IMR-90 (cell line): Measurements from ENCODE around the gene RAD51B. TPM values are rescaled to one million over a fixed set of nuclear protein-coding genes. Genes with fewer than 3 reads are reported as not detected.
A peak's percentile ranks its signal among the peaks of the same experiment; 100 is the strongest.

Source experiments
- ATAC-seq: fragments of 200-7000 bp; cut with Tn5 transposase; 2 replicates; pipeline ENCODE4 v1.9.1; 2020; ENCODE audit warnings: low read depth, mild to moderate bottlenecking, moderate library complexity
- BruUV-seq: library from RNA; stranded (reverse); fragments of 400-500 nt; replicated peaks from 2 replicates; lab custom pipeline; 2021; lab: Mats Ljungman, UMichigan
- CTCF ChIA-PET: fragments of 300-600 bp; formaldehyde crosslinking; extraction: SDS; loops from one replicate; lab custom pipeline; 2021; ENCODE audit warnings: antibody characterized with exemption; lab: Yijun Ruan, JAX
- POLR2A ChIA-PET: fragments of 300-600 bp; sonication (Branson Sonifier 250); formaldehyde crosslinking; loops from one replicate; lab custom pipeline; 2022; ENCODE audit warnings: antibody characterized with exemption; ENCODE audit not compliant: unreplicated experiment; lab: Charles Lee
- DNase-seq: peaks from one replicate; pipeline ENCODE4 v3.0.0; 2013
- H2AFZ ChIP-seq: replicated peaks from 2 replicates; pipeline ENCODE3; 2013; ENCODE audit warnings: low read length, mild to moderate bottlenecking; ENCODE audit not compliant: poor library complexity
- H2AK5ac ChIP-seq: 2 replicates; pipeline ENCODE4 v1.6.1; 2013; ENCODE audit warnings: low read depth, low read length, inconsistent platforms
- H2AK9ac ChIP-seq: replicated peaks from 2 replicates; pipeline ENCODE3; 2013; ENCODE audit warnings: mild to moderate bottlenecking, low read depth, low read length, moderate library complexity; ENCODE audit not compliant: poor library complexity
- H2BK120ac ChIP-seq: 2 replicates; pipeline ENCODE4 v1.6.1; 2013; ENCODE audit warnings: low read depth, low read length, inconsistent platforms
- H2BK15ac ChIP-seq: 3 replicates; pipeline ENCODE4 v1.6.1; 2013; ENCODE audit warnings: low read depth, low read length, inconsistent platforms
- H2BK20ac ChIP-seq: 2 replicates; pipeline ENCODE4 v1.6.1; 2013; ENCODE audit warnings: low read depth, mild to moderate bottlenecking, inconsistent platforms, low read length, moderate library complexity
- H2BK5ac ChIP-seq: 2 replicates; pipeline ENCODE4 v1.6.1; 2013; ENCODE audit warnings: mild to moderate bottlenecking, low read depth, low read length, inconsistent platforms; ENCODE audit not compliant: poor library complexity, severe bottlenecking
- H3K14ac ChIP-seq: replicated peaks from 2 replicates; pipeline ENCODE4 v1.6.1; 2013; ENCODE audit warnings: low read depth, low read length, inconsistent platforms
- H3K18ac ChIP-seq: 2 replicates; pipeline ENCODE4 v1.6.1; 2013; ENCODE audit warnings: low read depth, low read length, control low read depth
- H3K23ac ChIP-seq: 2 replicates; pipeline ENCODE4 v1.6.1; 2013; ENCODE audit warnings: low read depth, low read length, inconsistent platforms
- H3K27ac ChIP-seq: 2 replicates; pipeline ENCODE4 v1.5.1; 2013; ENCODE audit warnings: mild to moderate bottlenecking, control low read depth, low read length; ENCODE audit not compliant: insufficient read depth
- H3K27me3 ChIP-seq: 2 replicates; pipeline ENCODE4 v1.6.1; 2013; ENCODE audit warnings: low read length; ENCODE audit not compliant: control insufficient read depth, insufficient read depth
- H3K36me3 ChIP-seq: 2 replicates; pipeline ENCODE4 v1.6.1; 2013; ENCODE audit warnings: low read length, mixed read lengths; ENCODE audit not compliant: control insufficient read depth, insufficient read depth
- H3K4ac ChIP-seq: 2 replicates; pipeline ENCODE4 v1.6.1; 2013; ENCODE audit warnings: low read depth, low read length, inconsistent platforms
- H3K4me1 ChIP-seq: 2 replicates; pipeline ENCODE4 v1.6.1; 2013; ENCODE audit warnings: low read length, mixed read lengths; ENCODE audit not compliant: control insufficient read depth, insufficient read depth
- H3K4me2 ChIP-seq: 2 replicates; pipeline ENCODE4 v1.6.1; 2013; ENCODE audit warnings: low read depth, mild to moderate bottlenecking, control low read depth, low read length, moderate library complexity
- H3K4me3 ChIP-seq: 2 replicates; pipeline ENCODE4 v1.5.1; 2013; ENCODE audit warnings: low read depth, mild to moderate bottlenecking, control low read depth, low read length, moderate library complexity; ENCODE audit not compliant: insufficient read depth
- H3K56ac ChIP-seq: 2 replicates; pipeline ENCODE4 v1.6.1; 2013; ENCODE audit warnings: low read length, inconsistent platforms; ENCODE audit not compliant: insufficient read depth; ENCODE audit errors: extremely low read depth
- H3K79me1 ChIP-seq, 2 experiments: 2 replicates each; pipeline ENCODE4 v1.6.1; 2013; ENCODE audit warnings: low read length in 2 of 2, inconsistent platforms in 1 of 2, low read depth in 1 of 2
- H3K9ac ChIP-seq: 2 replicates; pipeline ENCODE4 v1.6.1; 2013; ENCODE audit warnings: low read depth, low read length, control low read depth
- H3K9me1 ChIP-seq: 2 replicates; pipeline ENCODE4 v1.6.1; 2013; ENCODE audit warnings: low read length, inconsistent platforms; ENCODE audit not compliant: insufficient read depth
- H3K9me3 ChIP-seq: 2 replicates; pipeline ENCODE4 v1.6.1; 2013; ENCODE audit warnings: low read length; ENCODE audit not compliant: control insufficient read depth, insufficient read depth
- H4K20me1 ChIP-seq: 2 replicates; pipeline ENCODE4 v1.6.1; 2013; ENCODE audit warnings: low read length, inconsistent platforms; ENCODE audit not compliant: insufficient read depth
- H4K5ac ChIP-seq: 2 replicates; pipeline ENCODE4 v1.6.1; 2013; ENCODE audit warnings: mild to moderate bottlenecking, low read depth, low read length, control low read depth
- H4K8ac ChIP-seq, 2 experiments: 2 replicates each; pipeline ENCODE4 v1.6.1; 2013; ENCODE audit warnings: low read depth in 2 of 2, low read length in 2 of 2, control low read depth in 1 of 2, inconsistent platforms in 1 of 2
- H4K91ac ChIP-seq: 2 replicates; pipeline ENCODE4 v1.6.1; 2013; ENCODE audit warnings: low read depth, low read length, inconsistent platforms; ENCODE audit not compliant: insufficient read depth
- BHLHE40 ChIP-seq: fragments of 150-350 bp; IDR thresholded peaks from 2 replicates; pipeline ENCODE4 v1.6.1; 2016; ENCODE audit warnings: mild to moderate bottlenecking, low read depth, low read length
- CEBPB ChIP-seq: IDR thresholded peaks from 2 replicates; pipeline ENCODE4 v1.6.1; 2012; ENCODE audit warnings: low read depth, low read length, improper control_type of control experiment
- CHD1 ChIP-seq: IDR thresholded peaks from 2 replicates; pipeline ENCODE4 v1.6.1; 2012; ENCODE audit warnings: low read depth, low read length, improper control_type of control experiment
- CTCF ChIP-seq: conservative IDR thresholded peaks from 2 replicates; pipeline ENCODE4 v1.5.1; 2012; ENCODE audit warnings: mild to moderate bottlenecking, low read depth, low read length, improper control_type of control experiment
- ELK1 ChIP-seq: fragments of 150-350 bp; IDR thresholded peaks from 2 replicates; pipeline ENCODE4 v1.6.1; 2016; ENCODE audit warnings: low read depth, mild to moderate bottlenecking, low read length, moderate library complexity, borderline replicate concordance
- MAFK ChIP-seq: IDR thresholded peaks from 2 replicates; pipeline ENCODE4 v1.6.1; 2012; ENCODE audit warnings: low read depth, low read length, improper control_type of control experiment
- MAZ ChIP-seq: IDR thresholded peaks from 2 replicates; pipeline ENCODE4 v1.6.1; 2012; ENCODE audit warnings: low read depth, mild to moderate bottlenecking, low read length, improper control_type of control experiment, moderate library complexity, borderline replicate concordance
- MXI1 ChIP-seq: IDR thresholded peaks from 2 replicates; pipeline ENCODE4 v1.6.1; 2012; ENCODE audit warnings: low read depth, mild to moderate bottlenecking, low read length, moderate library complexity, borderline replicate concordance
- NFE2L2 ChIP-seq: fragments of 150-350 bp; IDR thresholded peaks from 2 replicates; pipeline ENCODE4 v1.6.1; 2016; ENCODE audit warnings: low read depth, mild to moderate bottlenecking, low read length
- POLR2A ChIP-seq: IDR thresholded peaks from 2 replicates; pipeline ENCODE4 v1.6.1; 2012; ENCODE audit warnings: mild to moderate bottlenecking, low read depth, low read length
- RAD21 ChIP-seq: IDR thresholded peaks from 2 replicates; pipeline ENCODE4 v1.6.1; 2012; ENCODE audit warnings: low read length, improper control_type of control experiment
- RCOR1 ChIP-seq: IDR thresholded peaks from 2 replicates; pipeline ENCODE4 v1.6.1; 2012; ENCODE audit warnings: mild to moderate bottlenecking, low read length, improper control_type of control experiment; ENCODE audit not compliant: insufficient replicate concordance
- RFX5 ChIP-seq: IDR thresholded peaks from 2 replicates; pipeline ENCODE4 v1.8.0; 2012; ENCODE audit warnings: low read depth, mild to moderate bottlenecking, low read length, moderate library complexity
- SMC3 ChIP-seq: fragments of 150-350 bp; IDR thresholded peaks from 2 replicates; pipeline ENCODE4 v1.6.1; 2016; ENCODE audit warnings: low read depth, mild to moderate bottlenecking, antibody characterized with exemption, low read length, moderate library complexity
- USF2 ChIP-seq: fragments of 150-350 bp; IDR thresholded peaks from 2 replicates; pipeline ENCODE4 v1.6.1; 2017; ENCODE audit warnings: mild to moderate bottlenecking, antibody characterized with exemption, low read length, low read depth
- WGBS, 2 experiments: methylation state at CpG; one replicate each; pipeline versions ENCODE4 v1.1.5 to v1.1.7; 2013; ENCODE audit warnings: missing lambda C conversion rate in 2 of 2; ENCODE audit not compliant: insufficient read length in 1 of 2; ENCODE audit errors: extremely low coverage in 2 of 2; 5-methylcytosine and 5-hydroxymethylcytosine counted together
- dilution Hi-C: fragments of 300-500 bp; cut with HindIII; formaldehyde crosslinking; loops from one replicate; pipeline ENCODE4 v1.14.3; 2018; ENCODE audit warnings: low sequenced_read_pairs; ENCODE audit not compliant: unreplicated experiment
- in situ Hi-C: fragments of 300-500 bp; cut with MboI; formaldehyde crosslinking; loops from 3 replicates; pipeline ENCODE4 v1.14.3; 2019; ENCODE audit warnings: low sequenced_read_pairs, inconsistent platforms, mixed read lengths
- intact Hi-C: fragments of 100-400 bp; cut with micrococcal nuclease; formaldehyde crosslinking; loops from 2 replicates; pipeline ENCODE4 v1.10.0; 2022
- polyA plus RNA-seq, 3 experiments: library from polyadenylated mRNA; depleted of rRNA; stranded (reverse); fragments of >200 nt; gene quantifications; 2 replicates each; pipeline ENCODE4 v1.2.3, GENCODE V29; 2012; ENCODE audit warnings: low replicate concordance in 1 of 3
- total RNA-seq: library from RNA; depleted of rRNA; stranded (reverse); fragments of >200 nt; gene quantifications from 2 replicates; pipeline ENCODE4 v1.2.3, GENCODE V29; 2012

RAD51B gene
- total and polyA plus RNA-seq, 2 of the 4 experiments (the other 2 are of a cell fraction), result 5.1 to 18.8 TPM

GRCh38 chr14:68546839-68547238 is 727.3 kb downstream of the RAD51B start:
- Histone ChIP-seq H4K5ac (peak overlapping the region; percentile 95), H2BK15ac (peak overlapping the region; percentile 100), H3K23ac (peak overlapping the region; percentile 94), H3K9me1 (peaks cover 31% of the 10 kb centered on the region), H3K56ac (peak overlapping the region; percentile 97), H3K14ac (peak overlapping the region; percentile 99), H2AK5ac (peak overlapping the region; percentile 100), H3K4me3 (no peak overlapping the region), H2BK20ac (peak overlapping the region; percentile 100), H3K27ac (peak overlapping the region; percentile 95), H3K27me3 (no peaks in the 10 kb centered on the region), H3K4me2 (peak overlapping the region; percentile 13; the same call in 1 of the 2 replicates), H3K18ac (peak overlapping the region; percentile 98), H3K9ac (peak overlapping the region; percentile 66; the same call in 1 of the 2 replicates), H2BK5ac (peak overlapping the region; percentile 92), H4K20me1 (no peaks in the 10 kb centered on the region), H2BK120ac (peak overlapping the region; percentile 100), H3K9me3 (no peaks in the 10 kb centered on the region), H3K4ac (peak overlapping the region; percentile 100), H3K36me3 (no peaks in the 10 kb centered on the region), H4K91ac (peak overlapping the region; percentile 100), H3K79me1 (peaks cover 0 to 22% of the 10 kb centered on the region in 2 experiments; a peak in 2 of 4 replicates), H3K4me1 (peaks cover 45% of the 10 kb centered on the region), H2AK9ac (peak overlapping the region; percentile 85), H2AFZ (peak overlapping the region; percentile 70), H4K8ac (peak overlapping the region; percentile 98)
- no peak for ATAC-seq
- intact Hi-C loops (loop anchor here (5.0 to 10.0 kb wide), 4 partner anchors 108 to 605 kb away; no protein-coding TSS in a partner anchor), dilution Hi-C loops (no loop called here), in situ Hi-C loops (no loop called here)
- 82% methylated on average over 4 of the region's 5 CpGs; no CpG with 5 or more reads in 1 of the 2 experiments for WGBS, 2 experiments
- ChIA-PET CTCF (interaction anchor here (0.8 kb wide), 1 partner anchor 298 kb away, joined by 4 read pairs; no protein-coding TSS in a partner anchor), POLR2A (interaction anchor here (0.6 to 0.7 kb wide), 2 partner anchors 246 to 876 kb away, joined by 3 to 5 read pairs; no protein-coding TSS in a partner anchor)
- DNase-seq, result peak; percentile 88
- no TSS peak for BruUV-seq
- no peak for TF ChIP-seq RCOR1
- TF ChIP-seq ELK1, result no peak
- no peak for TF ChIP-seq POLR2A
- TF ChIP-seq NFE2L2, result no peak
- TF ChIP-seq USF2, result peak; percentile 55
- TF ChIP-seq RAD21, result peak; percentile 13; the same call in 1 of the 2 replicates
- TF ChIP-seq CEBPB, result peak; percentile 88
- TF ChIP-seq BHLHE40, result peak; percentile 73
- no peak for TF ChIP-seq CHD1
- no peak for TF ChIP-seq SMC3
- no peak for TF ChIP-seq MXI1
- TF ChIP-seq RFX5, result no peak
- TF ChIP-seq CTCF, result no peak
- no peak for TF ChIP-seq MAZ
- TF ChIP-seq MAFK, result no peak
